Left ventricle myocardium superior (tissue), 1 donor: ENCODE data around the gene CMTM8. TPM values are rescaled to one million over a fixed set of nuclear protein-coding genes. Genes with fewer than 3 reads are reported as not detected.
"Not testable (repeated sequence)": the region's sequence is repeated elsewhere in the genome, so short reads cannot be mapped to it uniquely, and the experiment has no call there.

Experiments
- ATAC-seq: fragments of 200-7000 bp; cut with Tn5 transposase; one replicate; pipeline ENCODE4 v1.9.1; 2020; ENCODE audit warnings: mild to moderate bottlenecking, moderate library complexity
- DNase-seq: peaks from one replicate; pipeline ENCODE4 v3.0.0-alpha.2; 2020
- intact Hi-C: fragments of 100-400 bp; cut with micrococcal nuclease; formaldehyde crosslinking; loops from one replicate; pipeline ENCODE4 v1.11.0; 2022
- long read RNA-seq: library from polyadenylated mRNA; unstranded; transcript quantifications from one replicate; pipeline ENCODE4 v2.0.0, GENCODE V29; 2021
- total RNA-seq: library from RNA; stranded (reverse); fragmentation: NEBNext Ultra II Directional; extraction: Animal tissue kit (Norgen Biotek cat#: 25700); gene quantifications from one replicate; pipeline ENCODE4 v1.2.1, GENCODE V29; 2021
- donor health status: DM: no; HTN: yes; CAD: no; lungs with severe emphysema.

Gene CMTM8, protein sequence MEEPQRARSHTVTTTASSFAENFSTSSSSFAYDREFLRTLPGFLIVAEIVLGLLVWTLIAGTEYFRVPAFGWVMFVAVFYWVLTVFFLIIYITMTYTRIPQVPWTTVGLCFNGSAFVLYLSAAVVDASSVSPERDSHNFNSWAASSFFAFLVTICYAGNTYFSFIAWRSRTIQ
- 3.8 TPM for total RNA-seq
- long read RNA-seq, transcript CMTM8-201 (4 exons, 1,174 nt), result major isoform, 13 of 14 reads
- long read RNA-seq, partial matches to known transcripts, result 0 of 14 reads
- long read RNA-seq, other reads (novel, unspliced or antisense), result 1 of 14 reads

GRCh38 chr3:32238453-32239306, at the start of gene CMTM8:
TSS of gene CMTM8 (plus strand) at chr3:32238680. CDS start at chr3:32238973, 293 bp downstream.
- DNase-seq, result peak; percentile 68
- intact Hi-C loops, result no loop called here
- ATAC-seq, result peak; percentile 92

DNA sequence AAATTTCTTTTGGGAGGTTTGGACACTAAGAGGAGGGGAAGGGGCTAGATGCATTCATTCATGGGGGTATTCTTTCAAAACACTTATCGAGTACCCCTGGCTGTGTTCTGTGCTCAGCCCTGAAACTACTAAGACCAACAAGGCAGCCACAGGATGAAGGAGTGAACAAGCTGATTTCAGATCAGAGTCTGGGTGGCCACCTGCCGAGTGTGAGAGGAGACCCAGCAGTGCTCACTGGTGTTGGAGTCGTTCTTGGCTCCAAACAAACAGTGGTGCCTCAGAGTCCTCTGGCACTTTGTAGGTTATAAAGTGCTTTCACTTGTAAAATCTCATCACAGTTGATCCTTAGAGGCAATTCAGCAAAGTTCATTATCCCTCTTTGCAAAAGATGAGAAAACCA, 48.8 kb upstream of the CMTM8 start:
- ATAC-seq (no peak), DNase-seq (no peak)
- intact Hi-C loops, result no loop called here

GRCh38 chr3:32190556-32190955, 47.9 kb upstream of the CMTM8 start:
- ATAC-seq, intact Hi-C loops, DNase-seq: not testable (repeated sequence)

DNA sequence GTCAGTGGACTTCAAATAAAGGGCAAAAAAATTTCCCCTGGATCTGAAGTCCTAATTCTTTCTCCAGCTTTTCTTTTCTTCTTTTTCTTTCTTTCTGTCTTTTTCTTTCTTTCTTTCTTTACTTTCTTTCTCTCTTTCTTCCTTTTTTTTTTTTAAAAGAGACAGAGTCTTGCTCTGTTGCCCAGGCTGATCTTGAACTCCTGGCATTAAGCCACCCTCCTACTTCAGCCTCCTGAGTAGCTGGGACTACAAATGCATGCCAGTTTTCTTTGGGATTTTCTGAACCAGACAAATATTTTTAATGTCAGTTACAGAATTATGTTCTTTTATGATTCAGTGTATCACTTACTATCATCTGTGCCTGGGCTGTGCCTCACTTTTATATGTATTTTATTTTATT, 45.4 kb upstream of the CMTM8 start:
- DNase-seq, result no peak
- no peak for ATAC-seq
- intact Hi-C loops, result no loop called here

GRCh38 chr3:32194653-32195052, 43.8 kb upstream of the CMTM8 start:
- ATAC-seq, result peak; percentile 41
- no peak for DNase-seq

GRCh38 chr3:32195995-32196540, 42.4 kb upstream of the CMTM8 start:
- ATAC-seq (no peak), DNase-seq (no peak)
- intact Hi-C loops, result no loop called here

More at GRCh38 chr3:32194653-32195052, 43.8 kb upstream of the CMTM8 start:
- intact Hi-C loops, result no loop called here

DNA sequence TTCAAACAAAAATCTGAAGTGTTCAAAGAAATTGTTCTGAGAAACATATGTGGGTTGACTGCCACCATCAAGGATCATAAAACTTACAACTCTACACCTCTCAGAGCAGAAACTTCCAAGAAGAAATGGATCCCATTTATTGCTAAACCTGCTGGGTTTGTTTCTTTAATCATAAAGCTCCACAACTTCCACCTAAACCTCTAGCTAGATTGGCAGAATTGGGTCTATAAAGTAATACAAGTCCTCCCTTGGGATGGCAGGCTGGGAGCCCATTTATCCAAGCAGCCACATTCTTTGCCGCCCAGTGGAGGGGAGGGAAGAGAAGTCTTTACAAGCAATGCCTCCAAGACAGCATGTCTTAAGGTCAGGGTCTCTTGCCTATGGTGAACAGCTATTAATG, 40.5 kb upstream of the CMTM8 start:
- intact Hi-C loops, result no loop called here
- no peak for ATAC-seq
- no peak for DNase-seq

DNA sequence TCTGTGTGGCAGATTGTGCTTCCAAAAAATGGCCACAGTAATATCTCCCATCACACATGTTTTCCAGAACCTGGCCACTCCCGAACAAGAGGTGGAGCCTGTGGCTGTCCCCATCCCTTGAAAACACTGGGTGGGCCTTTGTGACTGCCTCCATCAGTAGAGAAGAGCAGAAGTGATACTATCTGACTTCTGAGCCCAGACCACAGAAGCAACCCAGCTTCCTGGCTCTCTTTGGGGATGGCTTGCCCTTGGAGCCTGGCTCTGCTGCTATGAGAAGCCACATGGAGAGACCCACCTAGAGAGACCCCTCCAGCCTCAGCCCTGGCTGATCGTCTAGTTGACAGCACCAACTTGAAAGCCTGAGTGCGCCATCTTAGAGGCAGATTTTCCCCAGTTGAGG, 39.8 kb upstream of the CMTM8 start:
- intact Hi-C loops, result no loop called here
- ATAC-seq, result no peak

GRCh38 chr3:32200490-32200889, 38.0 kb upstream of the CMTM8 start:
- ATAC-seq, result peak; percentile 90
- peak; percentile 81 for DNase-seq
- intact Hi-C loops, result no loop called here

More for the DNA sequence above, 39.8 kb upstream of the CMTM8 start:
- DNase-seq, result no peak

DNA sequence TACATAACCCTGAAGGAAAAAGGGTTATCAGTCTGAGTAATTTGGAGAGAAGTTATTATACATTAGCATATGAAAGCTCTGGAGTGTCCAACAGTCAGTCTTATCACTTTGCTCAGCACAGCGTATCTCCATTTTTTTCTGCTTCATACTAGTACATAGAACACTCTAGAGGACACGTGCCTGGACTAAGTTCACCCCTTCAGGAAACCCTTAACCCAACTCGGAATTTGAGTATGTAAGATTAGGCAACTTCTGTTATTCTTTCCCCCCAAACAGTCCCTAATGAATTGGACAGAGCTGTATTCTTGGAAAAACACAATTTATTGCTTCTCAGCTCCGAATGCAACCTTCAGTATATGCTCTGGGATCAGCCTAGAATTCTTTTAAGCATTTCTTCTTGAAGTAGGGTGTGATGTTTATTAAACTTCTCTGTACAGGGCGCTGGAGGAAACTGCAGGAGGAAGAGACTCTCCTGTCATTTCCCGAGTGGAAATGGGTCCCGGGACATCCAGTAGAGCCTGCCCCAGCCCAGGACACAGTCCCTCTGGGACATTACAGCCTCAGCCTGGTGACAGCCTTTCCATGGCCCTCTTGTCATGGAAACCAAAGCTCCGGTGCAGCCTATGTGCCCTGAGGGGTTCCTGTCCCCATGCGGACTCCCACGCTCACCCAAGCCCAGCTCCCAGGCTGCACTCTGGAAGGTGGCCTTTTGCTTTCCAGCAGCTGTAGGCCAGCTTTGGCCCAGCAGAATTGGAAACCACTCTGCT, 37.3 kb upstream of the CMTM8 start:
- DNase-seq (peak; percentile 50), ATAC-seq (peak; percentile 85)
- intact Hi-C loops, result no loop called here

DNA sequence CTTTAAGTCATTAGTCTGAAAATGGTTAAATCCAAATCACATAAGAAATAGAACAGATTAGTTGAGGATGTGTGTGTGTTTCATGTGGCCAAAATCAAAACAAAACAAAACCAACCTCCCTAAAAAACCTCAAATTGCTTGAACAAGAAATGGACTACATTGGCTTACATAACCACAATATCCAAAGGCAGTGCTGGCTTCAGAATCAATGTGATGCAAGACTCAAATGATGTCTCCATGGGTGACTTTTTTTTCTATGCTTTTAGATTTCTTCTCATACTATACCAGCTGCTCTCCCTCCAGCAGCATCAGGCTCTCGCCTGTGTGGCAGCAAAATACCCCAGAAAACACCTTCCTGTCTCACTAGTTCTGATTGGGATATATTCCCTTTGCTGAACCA, 36.0 kb upstream of the CMTM8 start:
- intact Hi-C loops, result no loop called here
- DNase-seq (no peak), ATAC-seq (peak; percentile 13)

DNA sequence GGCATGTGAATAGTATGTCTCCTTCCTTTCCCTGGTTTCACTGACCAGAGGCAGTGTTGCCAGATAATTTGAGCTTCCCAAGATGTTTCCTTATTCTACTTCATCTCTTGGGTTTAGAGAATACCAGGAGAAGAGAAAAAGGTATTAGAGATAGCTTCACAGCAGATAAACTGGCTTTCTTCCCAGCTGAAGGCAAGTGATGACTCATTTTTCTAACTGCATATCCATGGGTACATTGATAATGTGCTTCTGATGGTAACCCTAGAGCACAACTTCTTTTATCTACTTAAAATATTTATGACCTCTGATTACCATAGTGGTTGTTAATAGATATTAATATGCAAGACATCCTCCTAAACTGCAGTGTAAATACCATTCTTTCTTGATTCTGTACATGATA, 34.6 kb upstream of the CMTM8 start:
- no peak for ATAC-seq
- intact Hi-C loops, result no loop called here
- no peak for DNase-seq

GRCh38 chr3:32208447-32208846, 30.0 kb upstream of the CMTM8 start:
- intact Hi-C loops, result no loop called here
- ATAC-seq, result no peak

GRCh38 chr3:32215185-32215584, 23.3 kb upstream of the CMTM8 start:
- no peak for DNase-seq
- peak; percentile 62 for ATAC-seq
- intact Hi-C loops, result no loop called here

More at GRCh38 chr3:32208447-32208846, 30.0 kb upstream of the CMTM8 start:
- no peak for DNase-seq

- intact Hi-C loops, result no loop called here
- no peak for ATAC-seq
- no peak for DNase-seq
These were observed 22.2 kb upstream of the CMTM8 start for GRCh38 chr3:32216172-32216783.

- no peak for ATAC-seq
- DNase-seq, result no peak
- intact Hi-C loops, result no loop called here
These were observed 21.1 kb upstream of the CMTM8 start for GRCh38 chr3:32217339-32217738.

DNA sequence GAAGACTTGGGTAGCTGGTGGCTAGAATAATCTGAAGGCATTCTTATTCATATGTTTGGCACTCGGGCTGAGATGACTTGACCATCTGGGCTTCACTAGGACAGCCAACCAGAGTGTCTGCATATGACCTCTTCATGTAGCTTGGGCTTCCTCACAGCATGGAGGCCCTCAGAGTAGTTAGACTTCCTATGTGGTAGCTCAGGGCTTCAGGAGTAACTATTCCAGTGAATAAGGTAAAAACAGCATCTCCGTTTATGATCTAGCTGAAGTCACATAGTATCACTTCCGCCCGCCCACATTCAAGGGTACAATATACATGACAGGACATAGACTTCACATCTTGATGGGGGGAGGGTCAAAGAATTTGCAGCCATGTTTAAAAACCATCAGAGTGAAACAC, 18.9 kb upstream of the CMTM8 start:
- intact Hi-C loops, result no loop called here
- no peak for DNase-seq
- no peak for ATAC-seq

- intact Hi-C loops, result no loop called here
- no peak for DNase-seq
- ATAC-seq, result no peak
These were observed 18.5 kb upstream of the CMTM8 start for GRCh38 chr3:32220006-32220405.

GRCh38 chr3:32222950-32223349, 15.5 kb upstream of the CMTM8 start:
- DNase-seq (no peak), ATAC-seq (no peak)
- intact Hi-C loops, result no loop called here
